HCT116 (cell line): Measurements from ENCODE around the gene FBXO40. TPM values are rescaled to one million over a fixed set of nuclear protein-coding genes. Genes with fewer than 3 reads are reported as not detected.

Experiments used
- ATAC-seq: fragments of 200-7000 bp; cut with Tn5 transposase; 2 replicates; pipeline ENCODE4 v1.9.1; 2020; ENCODE audit warnings: mild to moderate bottlenecking, moderate library complexity
- BruUV-seq: library from RNA; stranded (reverse); fragments of 400-500 nt; replicated peaks from 2 replicates; lab custom pipeline; 2021; lab: Mats Ljungman, UMichigan
- CTCF ChIA-PET: fragments of 300-600 bp; sonication (Branson Sonifier 250); formaldehyde crosslinking; loops from one replicate; lab custom pipeline; 2021; ENCODE audit warnings: antibody characterized with exemption; lab: Charles Lee
- POLR2A ChIA-PET: fragments of 300-600, 350-600 bp; sonication (Branson Sonifier 250); formaldehyde crosslinking; loops from one replicate; lab custom pipeline; 2021; ENCODE audit warnings: antibody characterized with exemption; lab: Charles Lee
- RAD21 ChIA-PET, 2 experiments: fragments of 300-600 bp; sonication (Branson Sonifier 250); formaldehyde crosslinking; loops; one replicate each; lab custom pipeline; 2023; ENCODE audit warnings: low total read pairs in 2 of 2; ENCODE audit not compliant: uncharacterized antibody in 2 of 2, unreplicated experiment in 2 of 2, low non-redundant PET in 1 of 2; lab: Charles Lee
- DNase-seq: peaks from one replicate; pipeline ENCODE4 v3.0.0-alpha.2; 2010; ENCODE audit warnings: low read depth, low spot score
- H2AFZ ChIP-seq: fragments of 200-600 bp; shearing (Covaris generic), sonication (generic); 2 replicates; pipeline ENCODE4 v1.6.1; 2017; ENCODE audit warnings: low read depth, mixed run types, mixed read lengths, antibody characterized with exemption, low read length; ENCODE audit not compliant: poor library complexity, severe bottlenecking
- H3K27ac ChIP-seq: 2 replicates; pipeline ENCODE4 v1.5.1; 2012; ENCODE audit warnings: low read depth, low read length
- H3K27me3 ChIP-seq: fragments of 200-600 bp; sonication (generic); 2 replicates; pipeline ENCODE4 v1.6.1; 2016; ENCODE audit warnings: mixed run types, low read length, mixed read lengths; ENCODE audit not compliant: insufficient read depth
- H3K36me3 ChIP-seq, 2 experiments: fragments of 200-500 bp in 1 of 2; fragments of 200-600 bp in 1 of 2; sonication (Bioruptor generic) in 1 of 2; sonication (generic) in 1 of 2; 2 replicates each; pipeline versions ENCODE4 v1.5.1 to v1.6.1; 2014 to 2016; ENCODE audit warnings: low read length in 2 of 2, inconsistent platforms in 1 of 2, mixed read lengths in 1 of 2, mixed run types in 1 of 2; ENCODE audit not compliant: insufficient read depth in 2 of 2, control insufficient read depth in 1 of 2
- H3K4me1 ChIP-seq, 2 experiments: fragments of 200-600 bp in 1 of 2; sonication (generic) in 1 of 2; 2 replicates each; pipeline versions ENCODE4 v1.5.1 to v1.6.1; 2012 to 2017; ENCODE audit warnings: low read length in 2 of 2, inconsistent platforms in 1 of 2, mild to moderate bottlenecking in 1 of 2, mixed read lengths in 1 of 2, mixed run types in 1 of 2, moderate library complexity in 1 of 2; ENCODE audit not compliant: insufficient read depth in 2 of 2, control insufficient read depth in 1 of 2
- H3K4me2 ChIP-seq: fragments of 200-600 bp; sonication (generic); 2 replicates; pipeline ENCODE4 v1.6.1; 2017; ENCODE audit warnings: mixed run types, low read length, mixed read lengths
- H3K4me3 ChIP-seq, 2 experiments: fragments of 200-600 bp in 1 of 2; sonication (generic) in 1 of 2; replicated peaks in 1 of 2; 2 replicates each; pipeline ENCODE4 v1.5.1; 2011 to 2016; ENCODE audit warnings: low read length in 2 of 2, control low read depth in 1 of 2, low read depth in 1 of 2, mild to moderate bottlenecking in 1 of 2, mixed read lengths in 1 of 2, mixed run types in 1 of 2
- H3K79me2 ChIP-seq: fragments of 200-600 bp; sonication (generic); 2 replicates; pipeline ENCODE4 v1.6.1; 2017; ENCODE audit warnings: mild to moderate bottlenecking, mixed run types, low read length, moderate library complexity, mixed read lengths; ENCODE audit not compliant: insufficient read depth
- H3K9ac ChIP-seq: fragments of 200-600 bp; sonication (generic); 2 replicates; pipeline ENCODE4 v1.6.1; 2016; ENCODE audit warnings: low read length, mixed read lengths
- H3K9me2 ChIP-seq: fragments of 200-600 bp; sonication (generic), shearing (Covaris generic); 2 replicates; pipeline ENCODE4 v1.6.1; 2017; ENCODE audit warnings: mixed run types, mild to moderate bottlenecking, moderate library complexity; ENCODE audit not compliant: insufficient read depth
- H3K9me3 ChIP-seq, 2 experiments: fragments of 200-500 bp in 1 of 2; fragments of 200-600 bp in 1 of 2; sonication (Bioruptor generic) in 1 of 2; sonication (generic) in 1 of 2; 2 replicates each; pipeline ENCODE4 v1.6.1; 2014 to 2017; ENCODE audit warnings: low read length in 2 of 2, mixed read lengths in 2 of 2, inconsistent platforms in 1 of 2, low read depth in 1 of 2, mild to moderate bottlenecking in 1 of 2, mixed run types in 1 of 2, moderate library complexity in 1 of 2; ENCODE audit not compliant: control insufficient read depth in 1 of 2, insufficient read depth in 1 of 2
- H4K20me1 ChIP-seq: fragments of 200-600 bp; sonication (generic), shearing (Covaris generic); 2 replicates; pipeline ENCODE4 v1.6.1; 2017; ENCODE audit warnings: mixed run types, mild to moderate bottlenecking, moderate library complexity; ENCODE audit not compliant: insufficient read depth
- CEBPB ChIP-seq: IDR thresholded peaks from 2 replicates; pipeline ENCODE4 v1.6.1; 2012; ENCODE audit warnings: low read depth
- EGR1 ChIP-seq: IDR thresholded peaks from 2 replicates; pipeline ENCODE4 v1.6.1; 2012; ENCODE audit warnings: low read depth
- ELF1 ChIP-seq: IDR thresholded peaks from 2 replicates; pipeline ENCODE4 v1.6.1; 2012; ENCODE audit warnings: low read depth, borderline replicate concordance
- EZH2 ChIP-seq: fragments of 200-600 bp; sonication (generic); IDR thresholded peaks from 2 replicates; pipeline ENCODE4 v1.6.1; 2017; ENCODE audit warnings: antibody characterized with exemption, mixed run types
- EZH2phosphoT487 ChIP-seq: fragments of 200-600 bp; IDR thresholded peaks from 2 replicates; pipeline ENCODE4 v1.6.1; 2018; ENCODE audit warnings: antibody characterized with exemption, borderline replicate concordance
- FOSL1 ChIP-seq: IDR thresholded peaks from 2 replicates; pipeline ENCODE4 v1.6.1; 2012; ENCODE audit warnings: low read depth
- JUND ChIP-seq: IDR thresholded peaks from 2 replicates; pipeline ENCODE4 v1.6.1; 2012
- POLR2AphosphoS5 ChIP-seq: IDR thresholded peaks from 2 replicates; pipeline ENCODE4 v1.6.1; 2011; ENCODE audit warnings: mild to moderate bottlenecking, low read depth, low read length, moderate library complexity
- SP1 ChIP-seq: IDR thresholded peaks from 2 replicates; pipeline ENCODE4 v1.6.1; 2012; ENCODE audit warnings: low read depth
- SRF ChIP-seq: IDR thresholded peaks from 2 replicates; pipeline ENCODE4 v1.6.1; 2012; ENCODE audit warnings: low read depth
- TCF7L2 ChIP-seq: IDR thresholded peaks from 2 replicates; pipeline ENCODE4 v1.7.0; 2011; ENCODE audit warnings: borderline replicate concordance, inconsistent platforms; ENCODE audit not compliant: insufficient read depth, insufficient read length; ENCODE audit errors: extremely low read depth
- YY1 ChIP-seq: IDR thresholded peaks from 2 replicates; pipeline ENCODE4 v1.6.1; 2011; ENCODE audit warnings: low read length, low read depth, moderate library complexity, mild to moderate bottlenecking; ENCODE audit not compliant: insufficient replicate concordance; ENCODE audit errors: extremely low read depth
- ZFX ChIP-seq: fragments of 450-650 bp; IDR thresholded peaks from 2 replicates; pipeline ENCODE4 v1.6.1; 2017
- ZNF274 ChIP-seq: fragments of 200-500 bp; sonication (Bioruptor generic); IDR thresholded peaks from 2 replicates; pipeline ENCODE4 v1.6.1; 2014; ENCODE audit warnings: mild to moderate bottlenecking, low read depth, low read length, inconsistent platforms
- intact Hi-C: fragments of 100-400 bp; cut with micrococcal nuclease; formaldehyde crosslinking; loops from 2 replicates; pipeline ENCODE4 v1.10.0; 2022
- total RNA-seq: library from RNA; stranded (reverse); gene quantifications from one replicate; pipeline ENCODE4 v1.2.1, GENCODE V29; 2021; ENCODE audit not compliant: unreplicated experiment
- TF ChIP-seq, protein P1 (sequence below): IDR thresholded peaks from 2 replicates; pipeline ENCODE4 v1.6.1; 2011; ENCODE audit warnings: mild to moderate bottlenecking, low read length, moderate library complexity; ENCODE audit not compliant: insufficient replicate concordance; ENCODE audit errors: extremely low read depth
- TF ChIP-seq, protein P2 (sequence below), 3 experiments: fragments of 200-600 bp in 1 of 3; sonication (generic) in 1 of 3; IDR thresholded peaks in 2 of 3; conservative IDR thresholded peaks in 1 of 3; 2 replicates each; pipeline ENCODE4 v1.5.1; 2012 to 2017; ENCODE audit warnings: low read depth in 2 of 3, low read length in 2 of 3, antibody characterized with exemption in 1 of 3, borderline replicate concordance in 1 of 3, control low read depth in 1 of 3, mild to moderate bottlenecking in 1 of 3, mixed read lengths in 1 of 3, mixed run types in 1 of 3, moderate library complexity in 1 of 3; ENCODE audit not compliant: insufficient read depth in 1 of 3
- TF ChIP-seq, protein P3 (sequence below): IDR thresholded peaks from 2 replicates; pipeline ENCODE4 v1.6.1; 2012

The FBXO40 gene
- total RNA-seq, 1 experiment from 2014 or later = not detected

- Histone ChIP-seq H3K79me2 (no peaks in the 10 kb centered on the region), H3K27me3 (no peaks in the 10 kb centered on the region), H3K4me2 (no peak overlapping the region), H3K9me3 (no peaks in the 10 kb centered on the region), H2AFZ (no peak overlapping the region), H3K4me3 (no peak overlapping the region), H3K9me2 (no peaks in the 10 kb centered on the region)
- RAD21 ChIA-PET = no interaction called here
- DNase-seq (no peak), ATAC-seq (no peak)
- POLR2A ChIA-PET = no interaction called here
- TF ChIP-seq ELF1 (no peak), SRF (no peak), YY1 (no peak), POLR2AphosphoS5 (no peak), EZH2phosphoT487 (no peak), EGR1 (no peak), JUND (no peak), CEBPB (no peak), SP1 (no peak), ZNF274 (no peak), TCF7L2 (no peak), FOSL1 (no peak), EZH2 (no peak), ZFX (no peak)
- TF ChIP-seq, protein P1, sequence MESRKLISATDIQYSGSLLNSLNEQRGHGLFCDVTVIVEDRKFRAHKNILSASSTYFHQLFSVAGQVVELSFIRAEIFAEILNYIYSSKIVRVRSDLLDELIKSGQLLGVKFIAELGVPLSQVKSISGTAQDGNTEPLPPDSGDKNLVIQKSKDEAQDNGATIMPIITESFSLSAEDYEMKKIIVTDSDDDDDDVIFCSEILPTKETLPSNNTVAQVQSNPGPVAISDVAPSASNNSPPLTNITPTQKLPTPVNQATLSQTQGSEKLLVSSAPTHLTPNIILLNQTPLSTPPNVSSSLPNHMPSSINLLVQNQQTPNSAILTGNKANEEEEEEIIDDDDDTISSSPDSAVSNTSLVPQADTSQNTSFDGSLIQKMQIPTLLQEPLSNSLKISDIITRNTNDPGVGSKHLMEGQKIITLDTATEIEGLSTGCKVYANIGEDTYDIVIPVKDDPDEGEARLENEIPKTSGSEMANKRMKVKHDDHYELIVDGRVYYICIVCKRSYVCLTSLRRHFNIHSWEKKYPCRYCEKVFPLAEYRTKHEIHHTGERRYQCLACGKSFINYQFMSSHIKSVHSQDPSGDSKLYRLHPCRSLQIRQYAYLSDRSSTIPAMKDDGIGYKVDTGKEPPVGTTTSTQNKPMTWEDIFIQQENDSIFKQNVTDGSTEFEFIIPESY = no peak
- TF ChIP-seq, protein P2, sequence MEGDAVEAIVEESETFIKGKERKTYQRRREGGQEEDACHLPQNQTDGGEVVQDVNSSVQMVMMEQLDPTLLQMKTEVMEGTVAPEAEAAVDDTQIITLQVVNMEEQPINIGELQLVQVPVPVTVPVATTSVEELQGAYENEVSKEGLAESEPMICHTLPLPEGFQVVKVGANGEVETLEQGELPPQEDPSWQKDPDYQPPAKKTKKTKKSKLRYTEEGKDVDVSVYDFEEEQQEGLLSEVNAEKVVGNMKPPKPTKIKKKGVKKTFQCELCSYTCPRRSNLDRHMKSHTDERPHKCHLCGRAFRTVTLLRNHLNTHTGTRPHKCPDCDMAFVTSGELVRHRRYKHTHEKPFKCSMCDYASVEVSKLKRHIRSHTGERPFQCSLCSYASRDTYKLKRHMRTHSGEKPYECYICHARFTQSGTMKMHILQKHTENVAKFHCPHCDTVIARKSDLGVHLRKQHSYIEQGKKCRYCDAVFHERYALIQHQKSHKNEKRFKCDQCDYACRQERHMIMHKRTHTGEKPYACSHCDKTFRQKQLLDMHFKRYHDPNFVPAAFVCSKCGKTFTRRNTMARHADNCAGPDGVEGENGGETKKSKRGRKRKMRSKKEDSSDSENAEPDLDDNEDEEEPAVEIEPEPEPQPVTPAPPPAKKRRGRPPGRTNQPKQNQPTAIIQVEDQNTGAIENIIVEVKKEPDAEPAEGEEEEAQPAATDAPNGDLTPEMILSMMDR (IDR thresholded peaks at IDR 0.05 in 2 of 3, conservative IDR thresholded peaks at IDR 0.05 in 1 of 3; ENCODE audit: borderline replicate concordance in 1 of 3, insufficient read depth in 1 of 3, low read depth in 2 of 3, low read length in 2 of 3) = no peak
- TF ChIP-seq, protein P3, sequence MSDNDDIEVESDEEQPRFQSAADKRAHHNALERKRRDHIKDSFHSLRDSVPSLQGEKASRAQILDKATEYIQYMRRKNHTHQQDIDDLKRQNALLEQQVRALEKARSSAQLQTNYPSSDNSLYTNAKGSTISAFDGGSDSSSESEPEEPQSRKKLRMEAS = no peak
- TF ChIP-seq, all 23 proteins: peak for 0
- Histone ChIP-seq H3K9ac (no peak overlapping the region), H3K4me1 (no peaks in the 10 kb centered on the region), H4K20me1 (no peaks in the 10 kb centered on the region), H3K36me3 (no peaks in the 10 kb centered on the region), H3K27ac (no peak overlapping the region)
- CTCF ChIA-PET = no interaction called here
- BruUV-seq = no TSS peak
- intact Hi-C loops = no loop called here
Observed at GRCh38 chr3:121594850-121595249, 1.7 kb downstream of the FBXO40 start.
